Colon (tissue), 2 donors: Measurements from ENCODE around the gene CABLES2.

ENCODE experiments used
- FAIRE-seq: peaks from 2 replicates; lab custom pipeline; 2012; peaks lifted over from hg19 to GRCh38; lab: Jason Lieb, UNC
- donor health status: control.
- donor health status: control.

CABLES2 gene

GRCh38 chr20:62405108-62405980 lies 1.7 kb downstream of the CABLES2 start:
- FAIRE-seq = no peak

GRCh38 chr20:62404761-62405107 lies 2.4 kb downstream of the CABLES2 start:
- no peak for FAIRE-seq

- no peak for FAIRE-seq
Measured at GRCh38 chr20:62404112-62404665, 2.9 kb downstream of the CABLES2 start.

DNA sequence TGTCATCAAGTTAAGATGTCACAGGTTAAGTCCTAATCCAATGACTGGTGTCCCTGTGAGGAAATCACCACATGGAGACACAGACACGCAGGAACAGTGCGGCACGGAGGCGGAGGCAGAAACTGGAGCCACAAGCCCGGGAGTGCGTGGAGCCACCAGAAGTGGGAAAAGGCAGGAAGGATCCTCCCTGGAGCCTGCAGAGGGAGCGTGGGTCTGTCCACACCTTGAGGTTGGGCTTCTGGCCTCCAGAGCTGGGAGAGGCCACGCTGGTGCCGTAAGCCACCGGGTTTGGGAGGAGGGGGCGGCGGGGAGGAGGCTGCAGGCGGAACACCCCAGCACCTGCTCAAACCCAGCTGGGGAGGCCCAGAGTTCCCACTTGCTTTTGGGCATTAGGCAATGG lies 3.8 kb downstream of the CABLES2 start:
- no peak for FAIRE-seq

GRCh38 chr20:62402456-62403150 lies 4.5 kb downstream of the CABLES2 start:
- FAIRE-seq = no peak

- FAIRE-seq = no peak
Measured at GRCh38 chr20:62401331-62401779, 5.7 kb downstream of the CABLES2 start.

DNA sequence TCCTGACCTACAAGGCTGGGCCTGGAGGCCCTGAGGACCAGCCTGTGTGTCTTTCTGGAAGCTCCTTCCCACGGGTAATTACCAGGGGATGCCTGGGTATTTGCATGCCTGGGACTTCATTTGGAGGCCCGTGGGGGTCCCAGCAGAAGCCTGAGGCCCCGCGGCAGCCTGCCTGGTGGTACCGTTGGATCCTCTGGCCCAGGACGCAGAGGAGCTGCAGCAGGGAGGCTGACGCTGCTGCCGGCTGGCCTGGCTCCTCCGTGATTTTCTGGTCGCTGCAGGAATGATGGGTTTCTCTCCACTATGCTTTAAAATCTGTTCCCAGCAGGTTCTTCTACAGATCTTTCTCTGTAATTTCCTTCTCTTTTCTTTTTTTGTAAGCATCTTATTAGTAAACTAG lies 6.5 kb downstream of the CABLES2 start:
- no peak for FAIRE-seq

DNA sequence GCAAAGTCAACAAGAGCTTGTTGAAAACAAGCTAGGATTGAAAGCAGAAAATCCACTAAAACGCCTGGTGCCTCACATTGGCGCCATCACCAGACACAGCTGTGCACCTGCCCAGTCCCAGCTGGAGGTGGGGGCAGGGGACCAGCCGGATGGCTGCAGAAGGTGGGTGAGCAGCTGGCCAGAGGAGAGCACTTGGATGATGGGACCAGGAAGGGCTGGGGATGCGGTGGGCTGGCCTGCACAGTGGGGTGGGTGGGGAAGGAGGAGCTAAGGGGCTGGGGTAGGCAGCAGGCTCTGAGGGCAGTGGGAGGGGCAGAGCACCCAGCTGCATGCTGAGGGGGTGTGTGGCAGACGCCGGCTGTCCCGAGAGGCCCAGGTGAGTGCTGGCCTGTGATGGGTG lies 7.1 kb downstream of the CABLES2 start:
- no peak for FAIRE-seq

DNA sequence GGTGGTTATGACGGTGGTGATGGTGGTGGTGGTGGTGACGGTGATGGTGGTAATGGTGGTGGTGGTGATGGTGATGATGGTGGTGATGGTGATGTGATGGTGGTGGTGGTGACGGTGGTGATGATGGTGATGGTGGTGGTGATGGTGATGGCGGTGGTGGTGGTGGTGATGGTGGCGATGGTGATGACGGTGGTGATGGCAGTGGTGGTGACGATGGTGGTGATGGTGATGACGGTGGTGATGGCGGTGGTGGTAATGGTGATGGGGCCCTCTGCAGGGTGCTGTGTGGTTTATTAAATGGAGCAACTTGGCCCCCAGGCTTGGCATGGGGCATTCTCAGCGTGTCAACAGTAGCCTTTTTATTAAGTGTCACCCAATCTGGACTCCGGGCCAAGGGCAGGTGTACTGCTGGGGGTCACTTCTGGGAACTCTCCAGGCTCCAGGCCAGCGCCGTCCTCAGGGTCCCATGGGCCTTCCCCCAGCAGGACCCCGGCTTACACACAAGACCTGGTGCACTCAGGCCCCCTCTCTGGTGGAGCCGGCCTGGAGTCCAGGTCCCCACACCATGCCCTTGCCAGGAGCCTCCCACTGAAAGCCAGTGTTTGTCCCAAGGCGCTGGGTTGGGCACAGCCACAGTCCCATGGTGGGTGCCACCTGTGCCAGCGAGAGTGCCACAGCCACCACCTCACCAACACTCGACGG lies 8.8 kb downstream of the CABLES2 start:
- no peak for FAIRE-seq

DNA sequence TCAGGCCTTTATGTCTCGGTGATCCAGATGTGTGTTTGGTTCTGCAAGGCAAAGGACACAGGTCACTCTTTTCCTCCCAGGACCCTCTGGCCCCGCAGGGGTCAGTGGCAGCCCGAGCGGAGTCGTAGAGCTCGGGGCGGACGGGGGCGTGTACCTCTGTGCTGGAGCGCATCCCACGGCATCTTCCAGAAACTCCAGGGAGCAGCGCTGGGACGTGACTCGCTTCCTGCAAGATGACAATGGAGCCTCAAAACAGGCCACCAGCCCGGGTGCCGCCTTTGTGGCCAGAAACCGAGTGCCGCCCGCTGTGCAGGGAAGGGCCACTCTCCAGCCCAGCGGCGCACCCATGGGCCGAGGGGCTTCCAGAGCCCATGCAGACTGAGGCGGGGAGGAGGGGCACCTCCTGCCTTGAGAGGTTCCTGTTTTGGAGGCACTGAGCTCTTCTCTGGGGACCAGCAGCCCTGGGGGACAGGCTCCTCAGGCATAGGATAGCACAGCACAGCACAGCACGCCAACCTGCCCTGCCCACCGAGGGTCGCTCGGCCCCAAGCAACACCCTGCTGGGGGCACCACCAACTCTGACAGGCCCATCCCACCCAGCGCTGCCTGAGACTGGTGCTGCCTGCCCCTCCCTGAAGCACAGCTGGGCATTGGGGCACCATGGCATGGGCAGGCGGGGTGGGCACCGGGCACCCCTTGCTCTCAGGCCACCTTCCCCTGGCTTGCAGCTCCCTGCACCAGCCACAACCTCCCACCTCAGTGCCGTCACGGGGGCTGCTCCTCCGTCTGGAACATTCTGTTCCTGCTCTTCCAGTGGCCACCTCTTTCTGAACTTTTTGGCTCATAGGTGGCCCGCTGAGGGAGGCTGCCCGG lies 10.5 kb downstream of the CABLES2 start:
- FAIRE-seq = no peak

DNA sequence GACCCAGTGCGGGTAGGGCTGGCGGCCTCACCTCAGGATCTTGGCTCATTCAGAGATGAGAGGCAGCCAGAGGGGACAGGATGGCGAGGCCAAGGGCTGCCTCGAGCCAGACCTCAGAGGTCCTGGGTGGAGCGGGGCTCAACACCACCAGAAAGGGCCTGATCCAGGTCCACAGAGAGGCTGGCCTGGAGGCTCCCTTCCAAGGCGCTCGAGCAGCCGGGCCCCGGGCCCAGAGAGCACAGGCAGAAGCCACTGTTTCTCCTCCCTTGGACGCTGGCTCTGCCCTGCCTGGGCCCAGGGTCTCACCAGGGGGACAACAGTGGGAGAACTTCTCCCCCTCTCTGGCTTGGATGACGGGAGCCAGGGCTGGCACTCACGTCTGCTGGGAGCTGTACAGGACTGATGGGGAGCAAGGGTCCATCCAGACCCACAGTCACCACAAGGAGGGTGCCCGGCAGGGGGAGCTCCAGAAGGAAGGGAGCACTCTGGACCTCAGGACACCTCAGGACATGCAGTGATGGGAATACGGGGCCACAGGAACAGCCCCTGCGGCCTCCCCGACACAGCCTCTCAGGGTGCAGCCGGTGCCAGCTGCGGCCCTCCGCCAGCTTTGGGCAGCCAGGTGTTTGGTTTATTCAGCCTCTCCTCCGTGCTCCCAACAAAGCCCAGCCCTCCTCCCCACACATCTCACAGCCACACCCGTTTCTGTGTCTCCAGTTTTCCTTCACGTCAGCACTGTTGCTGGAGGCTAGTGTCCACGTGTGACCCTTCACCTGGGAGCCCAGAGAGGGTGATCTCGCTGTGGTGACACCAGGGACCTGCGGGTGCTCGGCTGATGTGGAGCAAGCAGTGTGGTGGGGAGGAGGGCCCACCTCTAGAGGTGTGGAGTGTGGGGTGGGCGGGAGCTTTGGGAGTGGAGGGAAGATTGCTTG lies 11.5 kb downstream of the CABLES2 start:
- FAIRE-seq = no peak

GRCh38 chr20:62394248-62395245 lies 12.5 kb downstream of the CABLES2 start:
- FAIRE-seq = no peak

DNA sequence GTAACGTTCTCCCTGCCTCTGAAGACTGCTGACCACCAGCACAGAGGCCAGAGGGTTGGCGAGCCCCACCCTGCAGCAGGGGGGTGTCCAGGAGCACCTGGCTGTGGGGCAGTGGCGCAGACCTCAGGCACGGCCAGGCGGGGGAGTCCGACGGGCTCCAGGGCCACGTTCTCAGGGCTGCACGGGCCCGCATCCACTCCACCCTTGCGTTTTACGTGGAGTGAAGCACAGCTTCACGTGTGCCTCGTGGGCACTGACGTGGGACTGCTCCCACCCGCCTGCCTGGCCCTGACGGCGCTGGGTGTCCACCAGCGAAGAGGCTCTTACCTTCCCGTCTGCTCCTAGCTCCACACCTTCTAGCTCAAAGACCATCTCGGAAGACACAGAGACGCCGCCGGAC lies 13.3 kb downstream of the CABLES2 start:
- FAIRE-seq = no peak

- FAIRE-seq = no peak
Measured at GRCh38 chr20:62393335-62393665, 13.8 kb downstream of the CABLES2 start.

DNA sequence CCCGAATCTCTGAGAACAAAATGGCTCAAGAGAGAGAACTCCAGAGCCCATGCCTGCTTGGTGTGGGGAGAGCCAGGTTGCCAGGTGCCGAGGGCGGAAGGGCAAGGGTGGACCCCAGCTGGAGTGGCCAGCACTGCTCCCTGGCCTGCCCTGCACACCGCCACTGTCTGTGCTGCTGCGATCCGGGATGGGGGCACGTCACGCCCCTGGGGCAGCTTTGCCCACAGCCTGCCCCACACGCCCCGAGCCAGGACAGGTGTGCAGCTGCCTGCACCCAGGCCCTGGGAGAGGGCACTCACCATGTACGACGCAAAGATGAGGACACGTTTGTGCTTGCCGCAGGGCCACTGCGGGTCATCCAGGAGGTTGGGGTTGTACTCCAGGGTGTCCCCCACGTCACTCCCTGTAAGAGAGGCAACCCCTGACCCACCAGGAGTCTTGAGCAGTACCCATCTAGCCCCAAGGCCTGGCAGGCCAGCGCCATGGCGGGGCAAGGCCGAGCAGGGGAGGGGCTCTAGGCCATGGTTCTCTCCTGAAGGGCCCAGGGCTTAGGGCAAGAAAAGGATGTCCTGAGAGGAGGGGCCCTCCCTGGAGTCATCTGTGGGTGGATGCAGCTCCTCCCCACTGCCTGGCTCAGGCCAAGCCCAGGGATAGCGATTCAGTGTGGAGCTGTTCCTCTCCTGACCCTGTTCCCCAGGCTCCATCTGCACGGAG lies 14.3 kb downstream of the CABLES2 start:
- FAIRE-seq = no peak

- FAIRE-seq = no peak
Measured at GRCh38 chr20:62392077-62392418, 15.0 kb downstream of the CABLES2 start.

DNA sequence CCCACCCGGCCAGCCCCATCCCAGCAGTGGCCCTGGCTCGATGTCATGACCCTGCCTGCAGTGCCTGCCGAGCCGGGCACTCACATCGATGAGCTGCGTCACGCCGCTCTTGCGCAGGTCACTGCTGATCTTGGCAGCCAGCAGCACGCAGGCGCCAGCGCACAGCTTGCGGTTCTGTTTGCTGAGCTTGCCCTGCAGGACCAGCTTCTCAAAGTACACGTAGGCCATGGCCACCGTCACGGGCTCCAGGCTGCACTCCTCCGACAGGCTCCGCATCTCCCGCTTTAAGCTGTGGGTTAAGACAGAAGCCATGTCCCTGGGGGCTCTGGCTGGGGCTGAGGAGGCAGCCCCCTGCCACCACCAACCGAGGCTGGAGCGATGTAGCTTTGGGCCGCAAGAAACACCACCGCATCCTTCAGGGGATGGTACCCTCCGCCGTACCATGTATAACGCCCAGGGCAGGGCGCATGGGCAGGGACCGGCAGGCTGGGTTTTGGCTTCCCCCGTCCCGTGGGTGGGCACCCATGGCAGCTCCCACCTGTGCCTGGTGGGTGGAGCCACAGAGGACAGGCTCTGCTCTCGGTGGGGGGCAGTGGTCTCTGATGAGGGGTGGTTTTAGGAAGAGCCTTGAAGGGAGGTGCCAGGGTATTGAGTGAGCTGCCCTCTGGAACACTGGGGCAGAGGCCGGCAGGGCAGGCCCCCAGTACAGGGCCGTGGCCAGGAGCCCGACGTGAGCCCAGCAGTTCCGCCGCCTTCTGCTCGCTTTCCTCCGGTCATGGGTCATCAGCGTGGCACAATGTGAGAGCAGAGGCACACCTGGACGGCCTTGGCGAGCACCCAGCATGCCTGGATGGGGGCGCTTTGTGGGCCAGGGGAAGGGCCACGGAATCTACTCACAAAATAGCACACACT lies 15.7 kb downstream of the CABLES2 start:
- no peak for FAIRE-seq
